HG03103 (cell line): ENCODE measurements around the gene CHAF1A.

Source experiments
- ATAC-seq: cut with Tn5 transposase; IDR thresholded peaks from one replicate; pipeline ENCODE4 v1.9.1; 2021; ENCODE audit warnings: low read depth; ENCODE audit not compliant: unreplicated experiment

CHAF1A gene

DNA sequence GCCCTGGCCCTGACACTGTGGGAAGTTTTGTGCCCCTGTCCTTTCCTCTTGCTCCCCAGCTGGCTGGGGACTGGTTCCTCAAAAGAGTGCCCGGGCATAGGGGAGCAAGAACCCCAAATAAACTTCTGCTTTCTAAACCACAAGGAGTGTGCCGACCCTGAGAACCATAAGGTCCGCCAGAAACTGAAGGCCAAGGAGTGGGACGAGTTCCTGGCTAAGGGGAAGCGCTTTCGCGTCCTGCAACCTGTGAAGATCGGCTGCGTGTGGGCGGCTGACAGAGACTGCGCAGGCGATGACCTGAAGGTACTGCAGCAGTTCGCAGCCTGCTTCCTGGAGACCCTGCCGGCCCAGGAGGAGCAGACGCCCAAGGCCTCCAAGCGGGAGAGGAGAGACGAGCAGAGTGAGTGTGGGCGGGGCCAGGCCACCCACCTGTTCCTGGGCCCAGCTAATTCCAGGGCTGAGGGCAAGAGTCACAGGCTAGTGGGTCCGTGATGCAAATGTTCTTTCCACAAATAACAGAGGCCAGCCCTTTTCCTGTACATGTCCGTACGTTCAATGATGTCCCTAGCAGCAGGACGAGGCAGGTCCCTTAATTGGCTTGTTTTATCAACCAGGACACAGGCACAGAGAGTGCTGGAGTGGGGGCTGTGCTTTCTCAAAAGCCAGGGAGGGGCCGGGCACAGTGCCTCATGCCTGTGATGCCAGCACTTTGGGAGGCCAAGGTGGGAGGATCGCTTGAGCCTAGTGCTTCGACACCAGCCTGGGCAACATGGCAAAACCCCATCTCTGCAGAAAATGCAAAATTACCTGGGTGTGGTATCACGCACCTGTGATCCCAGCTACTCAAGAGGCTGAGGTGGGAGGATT, 29.6 kb downstream of the CHAF1A start:
- ATAC-seq: no peak

DNA sequence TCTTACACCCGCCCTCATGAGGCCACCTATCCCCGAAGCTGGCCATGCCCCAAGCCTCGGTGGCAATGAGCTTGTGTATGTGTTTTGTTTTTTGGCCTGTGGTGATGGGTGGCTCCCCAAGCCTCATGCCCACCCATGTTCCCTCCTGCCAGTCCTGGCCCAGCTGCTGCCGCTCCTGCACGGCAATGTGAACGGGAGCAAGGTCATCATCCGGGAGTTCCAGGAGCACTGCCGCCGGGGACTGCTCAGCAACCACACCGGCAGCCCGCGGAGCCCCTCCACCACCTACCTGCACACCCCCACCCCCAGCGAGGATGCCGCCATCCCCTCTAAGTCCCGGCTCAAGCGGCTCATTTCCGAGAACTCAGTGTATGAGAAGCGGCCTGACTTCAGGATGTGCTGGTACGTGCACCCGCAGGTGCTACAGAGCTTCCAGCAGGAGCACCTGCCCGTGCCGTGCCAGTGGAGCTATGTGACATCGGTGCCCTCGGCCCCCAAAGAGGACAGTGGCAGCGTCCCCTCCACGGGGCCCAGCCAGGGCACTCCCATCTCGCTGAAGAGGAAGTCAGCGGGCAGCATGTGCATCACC, 30.6 kb downstream of the CHAF1A start:
- ATAC-seq: no peak

- no peak for ATAC-seq
Observed at GRCh38 chr19:4434391-4434790, 32.0 kb downstream of the CHAF1A start.

DNA sequence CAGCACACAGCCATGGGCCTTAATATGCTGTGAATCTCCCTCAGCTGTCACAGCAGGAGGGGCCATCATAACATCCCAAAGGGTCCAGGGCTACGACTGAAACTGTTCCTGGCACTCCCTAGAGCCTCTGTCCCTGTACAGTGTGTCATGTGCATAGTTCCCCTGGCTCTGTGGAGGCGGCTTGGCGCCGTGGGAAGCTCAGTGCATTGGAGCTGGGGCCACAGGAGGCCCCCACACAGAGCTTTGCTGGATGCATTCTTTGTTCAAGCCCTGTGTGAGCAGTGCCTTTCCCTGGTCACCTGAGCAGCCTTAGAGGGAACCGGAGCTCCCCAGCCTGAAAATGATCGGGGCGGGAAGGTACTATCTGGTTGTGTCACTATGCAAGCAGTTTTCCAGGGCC, 33.8 kb downstream of the CHAF1A start:
- ATAC-seq: no peak

DNA sequence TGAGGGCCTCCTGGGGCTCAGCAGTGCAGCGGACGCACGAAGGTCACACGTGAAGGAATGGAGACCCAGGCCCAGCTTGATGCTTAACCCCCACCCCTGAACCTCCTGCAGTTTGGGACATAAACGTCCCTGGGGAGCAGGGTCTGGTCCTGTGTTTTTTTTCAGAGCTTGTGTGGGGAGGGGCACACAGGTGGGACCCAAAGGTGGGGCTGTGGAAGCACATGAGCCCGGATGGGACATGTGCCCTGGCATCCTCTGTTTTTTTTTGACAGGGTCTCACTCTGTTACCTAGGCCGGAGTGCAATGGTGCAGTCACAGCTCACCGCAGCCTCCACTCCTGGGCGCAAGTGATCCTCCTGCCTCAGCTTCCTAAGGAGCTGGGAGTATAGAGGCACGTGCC, 34.7 kb downstream of the CHAF1A start:
- ATAC-seq: no peak

GRCh38 chr19:4439243-4439642, 36.8 kb downstream of the CHAF1A start:
- ATAC-seq: no peak

DNA sequence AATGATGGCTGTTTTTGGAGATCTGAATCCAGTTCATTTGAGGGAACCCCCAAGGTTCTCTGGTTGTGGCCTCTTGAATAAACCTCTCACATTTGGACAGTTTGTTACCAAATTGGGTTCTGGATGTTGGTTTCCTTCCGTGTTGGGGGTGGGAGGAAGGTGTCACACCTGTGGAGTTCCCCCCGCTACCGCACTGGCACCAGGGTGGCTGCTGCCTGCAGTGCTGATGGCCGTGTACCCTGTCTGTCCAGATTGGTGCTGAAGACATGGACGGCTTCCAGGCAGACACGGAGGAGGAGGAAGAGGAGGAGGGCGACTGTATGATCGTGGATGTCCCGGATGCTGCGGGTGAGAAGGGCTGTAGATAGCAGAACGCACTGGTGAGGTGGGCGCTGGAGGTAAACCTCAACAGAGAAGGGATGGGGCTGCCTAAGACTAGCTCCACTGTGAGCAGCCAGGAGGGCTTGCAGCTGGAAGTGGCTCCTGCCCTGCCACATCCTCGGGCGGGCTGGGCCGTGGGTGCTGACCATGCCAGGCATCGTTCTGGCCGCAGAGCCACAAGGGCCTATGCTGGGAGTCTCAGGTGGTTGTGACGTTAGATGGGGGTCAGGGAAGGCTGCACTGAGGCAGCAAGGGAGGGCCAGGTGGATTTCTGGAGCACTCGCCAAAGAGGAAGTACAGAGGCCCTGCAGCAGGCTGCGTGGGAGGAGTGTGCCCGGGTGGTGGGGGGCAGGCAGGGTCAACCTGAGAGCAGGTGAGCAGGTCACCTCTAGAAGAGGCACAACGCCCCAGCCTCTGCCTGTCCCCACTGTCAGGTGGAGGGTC, 39.8 kb downstream of the CHAF1A start:
- ATAC-seq: no peak

DNA sequence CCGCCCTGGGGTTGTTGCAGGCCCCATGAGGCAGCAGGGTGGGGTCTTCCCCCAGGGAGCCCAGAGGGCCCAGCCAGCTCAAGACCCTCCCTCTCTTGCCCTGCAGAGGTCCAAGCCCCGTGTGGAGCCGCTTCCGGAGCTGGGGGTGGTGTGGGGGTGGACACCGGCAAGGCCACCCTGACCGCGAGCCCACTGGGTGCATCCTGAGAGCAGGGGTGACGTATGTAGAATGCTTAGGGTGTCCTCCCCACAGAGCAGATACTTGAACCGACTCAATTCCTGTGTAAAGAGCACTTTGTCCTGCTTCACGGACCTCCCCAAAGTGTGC, 40.3 kb downstream of the CHAF1A start:
- no peak for ATAC-seq

DNA sequence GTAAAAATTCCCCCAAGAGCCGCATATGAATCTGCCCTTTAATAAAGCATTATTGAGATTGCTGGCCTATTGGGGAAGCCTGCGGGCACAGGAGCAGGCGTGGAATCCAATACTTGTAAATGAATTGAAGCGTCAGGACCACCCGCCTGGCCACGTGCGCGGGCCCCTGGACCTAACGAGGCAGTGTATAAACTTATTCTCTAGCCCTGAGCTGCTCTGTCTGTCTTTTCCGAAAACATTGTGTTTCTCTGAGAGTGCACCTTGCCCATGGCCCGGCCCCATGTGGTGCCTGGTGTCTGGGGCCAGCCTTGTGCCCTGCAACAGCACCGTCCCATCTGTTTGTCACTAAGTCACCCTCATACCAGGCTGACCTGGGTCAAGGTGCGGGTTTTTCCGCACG, 40.7 kb downstream of the CHAF1A start:
- ATAC-seq: no peak

- ATAC-seq: no peak
Observed at GRCh38 chr19:4443966-4444764, 41.7 kb downstream of the CHAF1A start.

- ATAC-seq: no peak
Observed at GRCh38 chr19:4444765-4445741, 42.6 kb downstream of the CHAF1A start.

GRCh38 chr19:4445963-4446703, 43.7 kb downstream of the CHAF1A start:
- no peak for ATAC-seq

- no peak for ATAC-seq
Observed at GRCh38 chr19:4446704-4447200, 44.3 kb downstream of the CHAF1A start.

GRCh38 chr19:4447327-4448146, 45.1 kb downstream of the CHAF1A start:
- no peak for ATAC-seq

GRCh38 chr19:4448147-4448985, 45.9 kb downstream of the CHAF1A start:
- no peak for ATAC-seq

- ATAC-seq: no peak
Observed at GRCh38 chr19:4449022-4449638, 46.7 kb downstream of the CHAF1A start.

DNA sequence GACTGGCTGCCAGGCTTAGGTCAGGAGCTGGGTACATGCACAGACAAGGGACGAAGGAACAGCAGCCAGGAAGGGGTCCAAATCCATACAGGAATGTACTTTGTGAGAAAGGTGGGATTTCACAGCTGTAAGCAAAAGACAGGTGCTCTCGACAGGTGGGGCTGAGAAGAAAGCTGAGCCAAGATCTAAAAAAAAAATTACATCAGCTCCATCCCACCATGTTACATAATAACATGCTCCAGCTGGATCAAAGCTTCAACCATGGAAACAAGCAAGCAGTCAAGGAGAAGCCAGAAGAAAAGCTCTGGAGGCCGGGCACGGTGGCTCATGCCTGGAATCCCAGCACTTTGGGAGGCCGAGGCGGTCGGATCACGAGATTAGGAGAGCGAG, 47.2 kb downstream of the CHAF1A start:
- no peak for ATAC-seq
